GM21390 (cell line): ENCODE measurements around the gene AUTS2.

ENCODE experiments used
- ATAC-seq: cut with Tn5 transposase; IDR thresholded peaks from one replicate; pipeline ENCODE4 v1.9.1; 2021; ENCODE audit not compliant: unreplicated experiment

The AUTS2 gene

GRCh38 chr7:70319057-70319456 lies 720.8 kb downstream of the AUTS2 start:
- no peak for ATAC-seq

- ATAC-seq, result no peak
Measured at GRCh38 chr7:70321016-70321590, 722.8 kb downstream of the AUTS2 start.

GRCh38 chr7:70322856-70323255 lies 724.6 kb downstream of the AUTS2 start:
- no peak for ATAC-seq

- no peak for ATAC-seq
Measured at GRCh38 chr7:70325509-70326101, 727.3 kb downstream of the AUTS2 start.

- no peak for ATAC-seq
Measured at GRCh38 chr7:70334295-70334694, 736.0 kb downstream of the AUTS2 start.

GRCh38 chr7:70334871-70335270 lies 736.6 kb downstream of the AUTS2 start:
- peak; percentile 73 for ATAC-seq

- ATAC-seq, result no peak
Measured at GRCh38 chr7:70336536-70336935, 738.3 kb downstream of the AUTS2 start.

GRCh38 chr7:70338015-70338414 lies 739.7 kb downstream of the AUTS2 start:
- no peak for ATAC-seq

- ATAC-seq, result no peak
Measured at GRCh38 chr7:70340236-70340635, 742.0 kb downstream of the AUTS2 start.

- no peak for ATAC-seq
Measured at GRCh38 chr7:70341446-70341845, 743.2 kb downstream of the AUTS2 start.

- no peak for ATAC-seq
Measured at GRCh38 chr7:70343519-70343918, 745.2 kb downstream of the AUTS2 start.

- ATAC-seq, result no peak
Measured at GRCh38 chr7:70344726-70345125, 746.5 kb downstream of the AUTS2 start.

GRCh38 chr7:70346844-70347462 lies 748.7 kb downstream of the AUTS2 start:
- ATAC-seq, result no peak

GRCh38 chr7:70347463-70348254 lies 749.4 kb downstream of the AUTS2 start:
- ATAC-seq, result peak; percentile 99

- no peak for ATAC-seq
Measured at GRCh38 chr7:70349031-70349430, 750.8 kb downstream of the AUTS2 start.

GRCh38 chr7:70349819-70350218 lies 751.5 kb downstream of the AUTS2 start:
- no peak for ATAC-seq

GRCh38 chr7:70352088-70352487 lies 753.8 kb downstream of the AUTS2 start:
- no peak for ATAC-seq

GRCh38 chr7:70352906-70353305 lies 754.6 kb downstream of the AUTS2 start:
- ATAC-seq, result no peak

- no peak for ATAC-seq
Measured at GRCh38 chr7:70353330-70353945, 755.2 kb downstream of the AUTS2 start.

- no peak for ATAC-seq
Measured at GRCh38 chr7:70353946-70354335, 755.7 kb downstream of the AUTS2 start.

- no peak for ATAC-seq
Measured at GRCh38 chr7:70354409-70355169, 756.3 kb downstream of the AUTS2 start.
